HEK293T (cell line): ENCODE results near the gene THSD1.
"Not testable (repeated sequence)": the region's sequence is repeated elsewhere in the genome, so short reads cannot be mapped to it uniquely, and the experiment has no call there.

Experiments used
- CTCF ChIA-PET: fragments of 350-600 bp; formaldehyde crosslinking; extraction: SDS; loops from one replicate; lab custom pipeline; 2021; ENCODE audit warnings: antibody characterized with exemption, inconsistent platforms; lab: Yijun Ruan, JAX
- POLR2A ChIA-PET: fragments of 350-600 bp; formaldehyde crosslinking; extraction: SDS; loops from one replicate; lab custom pipeline; 2020; ENCODE audit warnings: antibody characterized with exemption, inconsistent platforms; lab: Yijun Ruan, JAX
- DNase-seq: peaks from one replicate; pipeline ENCODE4 v3.0.0; 2012; ENCODE audit warnings: mixed read lengths; ENCODE audit errors: extremely low spot score
- ARNT ChIP-seq: fragments of 450-650 bp; IDR thresholded peaks from 2 replicates; pipeline ENCODE4 v1.6.1; 2017; ENCODE audit warnings: mild to moderate bottlenecking
- BHLHE40 ChIP-seq: fragments of 450-650 bp; IDR thresholded peaks from 2 replicates; pipeline ENCODE4 v1.6.1; 2016; ENCODE audit warnings: mild to moderate bottlenecking, moderate library complexity, borderline replicate concordance
- CTBP1 ChIP-seq: fragments of 450-650 bp; IDR thresholded peaks from 2 replicates; pipeline ENCODE4 v1.6.1; 2016; ENCODE audit warnings: borderline replicate concordance
- ELF4 ChIP-seq: fragments of 450-650 bp; IDR thresholded peaks from 2 replicates; pipeline ENCODE4 v1.6.1; 2017; ENCODE audit warnings: antibody characterized with exemption
- FOXA1 ChIP-seq: fragments of 450-650 bp; IDR thresholded peaks from 2 replicates; pipeline ENCODE4 v1.6.1; 2016; ENCODE audit warnings: mild to moderate bottlenecking
- FOXK2 ChIP-seq: fragments of 450-650 bp; IDR thresholded peaks from 2 replicates; pipeline ENCODE4 v1.6.1; 2016; ENCODE audit warnings: mild to moderate bottlenecking
- FOXM1 ChIP-seq: fragments of 450-650 bp; IDR thresholded peaks from 2 replicates; pipeline ENCODE4 v1.6.1; 2017; ENCODE audit warnings: mild to moderate bottlenecking, borderline replicate concordance
- HDGF ChIP-seq: fragments of 450-650 bp; IDR thresholded peaks from 2 replicates; pipeline ENCODE4 v1.6.1; 2017; ENCODE audit warnings: antibody characterized with exemption, borderline replicate concordance
- L3MBTL2 ChIP-seq: fragments of 450-650 bp; conservative IDR thresholded peaks from 2 replicates; pipeline ENCODE4 v1.6.1; 2016; ENCODE audit warnings: mild to moderate bottlenecking
- LEF1 ChIP-seq: fragments of 450-650 bp; IDR thresholded peaks from 2 replicates; pipeline ENCODE4 v1.6.1; 2017; ENCODE audit warnings: mild to moderate bottlenecking, borderline replicate concordance
- NFRKB ChIP-seq: fragments of 450-650 bp; IDR thresholded peaks from 2 replicates; pipeline ENCODE4 v1.6.1; 2016; ENCODE audit warnings: mild to moderate bottlenecking, moderate library complexity
- SP1 ChIP-seq: fragments of 450-650 bp; IDR thresholded peaks from 2 replicates; pipeline ENCODE4 v1.6.1; 2017
- SUZ12 ChIP-seq: fragments of 450-650 bp; IDR thresholded peaks from 2 replicates; pipeline ENCODE4 v1.6.1; 2016; ENCODE audit warnings: mild to moderate bottlenecking
- TARDBP ChIP-seq: fragments of 450-650 bp; IDR thresholded peaks from 2 replicates; pipeline ENCODE4 v1.6.1; 2016
- ZNF384 ChIP-seq: fragments of 450-650 bp; IDR thresholded peaks from 2 replicates; pipeline ENCODE4 v1.6.1; 2016
- TF ChIP-seq, protein P1 (sequence below): fragments of 450-650 bp; IDR thresholded peaks from 2 replicates; pipeline ENCODE4 v1.6.1; 2016

THSD1 gene

DNA sequence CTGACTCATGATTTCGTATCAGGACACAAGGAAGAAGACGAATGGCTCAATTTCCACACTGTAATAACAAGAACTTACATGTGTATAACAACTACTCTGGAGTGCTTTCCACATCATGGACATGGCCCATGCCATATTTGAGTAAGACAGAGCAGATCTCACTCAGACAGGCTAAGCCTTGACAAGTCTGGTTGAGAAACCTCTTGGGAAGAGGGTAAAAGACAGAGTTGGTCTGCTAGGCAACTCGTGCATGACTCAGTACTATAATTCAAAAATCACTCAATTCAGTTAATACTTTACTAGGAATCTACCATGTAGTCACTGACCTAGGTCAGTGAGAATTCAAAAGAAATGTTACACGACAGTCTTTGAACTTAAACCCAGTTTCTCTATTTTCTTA is 5.7 kb upstream of the THSD1 start:
- ChIA-PET POLR2A (no interaction called here), CTCF (no interaction called here)
- no peak for TF ChIP-seq ARNT
- no peak for TF ChIP-seq FOXA1
- no peak for TF ChIP-seq LEF1
- TF ChIP-seq TARDBP, result no peak
- no peak for TF ChIP-seq CTBP1
- TF ChIP-seq L3MBTL2, result no peak
- TF ChIP-seq SP1, result no peak
- no peak for TF ChIP-seq ZNF384
- no peak for TF ChIP-seq FOXM1
- no peak for TF ChIP-seq FOXK2
- TF ChIP-seq HDGF, result no peak
- TF ChIP-seq, protein P1, sequence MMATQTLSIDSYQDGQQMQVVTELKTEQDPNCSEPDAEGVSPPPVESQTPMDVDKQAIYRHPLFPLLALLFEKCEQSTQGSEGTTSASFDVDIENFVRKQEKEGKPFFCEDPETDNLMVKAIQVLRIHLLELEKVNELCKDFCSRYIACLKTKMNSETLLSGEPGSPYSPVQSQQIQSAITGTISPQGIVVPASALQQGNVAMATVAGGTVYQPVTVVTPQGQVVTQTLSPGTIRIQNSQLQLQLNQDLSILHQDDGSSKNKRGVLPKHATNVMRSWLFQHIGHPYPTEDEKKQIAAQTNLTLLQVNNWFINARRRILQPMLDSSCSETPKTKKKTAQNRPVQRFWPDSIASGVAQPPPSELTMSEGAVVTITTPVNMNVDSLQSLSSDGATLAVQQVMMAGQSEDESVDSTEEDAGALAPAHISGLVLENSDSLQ, result no peak
- TF ChIP-seq BHLHE40, result no peak
- no peak for TF ChIP-seq NFRKB
- TF ChIP-seq SUZ12, result no peak
- no peak for TF ChIP-seq ELF4
- no peak for DNase-seq

DNA sequence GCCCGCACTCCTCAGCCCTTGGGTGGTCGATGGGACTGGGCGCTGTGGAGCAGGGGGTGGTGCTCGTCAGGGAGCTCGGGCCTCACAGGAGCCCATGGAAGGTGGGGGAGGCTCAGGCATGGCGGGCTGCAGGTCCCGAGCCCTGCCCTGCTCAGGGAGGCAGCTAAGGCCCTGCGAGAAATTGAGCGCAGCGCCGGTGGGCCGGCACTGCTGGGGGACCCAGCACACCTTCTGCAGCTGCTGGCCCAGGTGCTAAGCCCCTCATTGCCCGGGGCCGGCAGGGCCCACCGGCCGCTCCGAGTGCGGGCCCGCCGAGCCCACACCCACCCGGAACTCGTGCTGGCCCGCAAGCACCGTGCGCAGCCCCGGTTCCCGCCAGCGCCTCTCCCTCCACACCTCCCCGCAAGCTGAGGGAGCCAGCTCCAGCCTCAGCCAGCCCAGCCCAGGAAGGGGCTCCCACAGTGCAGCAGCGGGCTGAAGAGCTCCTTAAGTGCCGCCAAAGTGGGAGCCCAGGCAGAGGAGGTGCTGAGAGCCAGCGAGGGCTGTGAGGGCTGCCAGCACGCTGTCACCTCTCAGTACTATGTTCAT is 2.2 kb upstream of the THSD1 start:
- POLR2A ChIA-PET, DNase-seq: not testable (repeated sequence)
- CTCF ChIA-PET, result interaction anchor here (1.4 kb wide), 1 partner anchor 42 kb away, joined by 5 read pairs; the partner anchor contains the start of gene VPS36

DNA sequence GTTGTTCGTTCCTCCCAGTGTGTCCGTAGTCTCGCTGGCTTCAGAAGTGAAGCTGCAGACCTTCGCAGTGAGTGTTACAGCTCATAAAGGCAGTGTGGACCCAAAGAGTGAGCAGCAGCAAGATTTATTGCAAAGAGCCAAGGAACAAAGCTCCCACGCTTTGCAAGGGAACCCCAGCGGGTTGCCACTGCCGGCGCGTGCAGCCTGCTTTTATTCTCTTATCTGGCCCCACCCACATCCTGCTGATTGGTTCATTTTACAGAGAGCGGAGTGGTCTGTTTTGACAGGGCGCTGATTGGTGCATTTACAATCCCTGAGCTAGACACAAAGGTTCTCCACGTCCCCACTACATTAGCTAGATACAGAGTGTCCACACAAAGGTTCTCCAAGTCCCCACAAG is 1.5 kb upstream of the THSD1 start:
- POLR2A ChIA-PET, DNase-seq: not testable (repeated sequence)
- CTCF ChIA-PET, result interaction anchor here (1.4 kb wide), 1 partner anchor 43 kb away, joined by 5 read pairs; the partner anchor contains the start of gene VPS36

DNA sequence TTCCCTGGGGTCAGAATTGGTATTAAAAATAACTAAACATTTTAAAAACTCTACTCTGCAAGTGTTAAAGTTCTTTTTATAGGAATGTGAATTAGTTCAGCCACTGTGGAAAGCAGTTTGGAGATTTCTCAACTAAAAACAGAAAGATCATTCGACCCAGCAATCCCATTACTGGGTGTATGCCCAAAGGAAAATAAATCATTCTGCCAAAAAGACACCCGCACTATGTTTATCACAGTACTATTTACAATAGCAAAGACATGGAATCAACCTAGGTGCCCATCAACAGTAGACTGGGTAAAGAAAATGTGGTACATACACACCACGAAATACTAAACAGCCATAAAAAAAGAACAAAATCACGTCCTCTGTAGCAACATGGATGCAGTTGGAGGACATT is 657 bp upstream of the THSD1 start:
- ChIA-PET CTCF (no interaction called here), POLR2A (no interaction called here)
- TF ChIP-seq TARDBP, result no peak
- no peak for TF ChIP-seq ELF4
- no peak for TF ChIP-seq BHLHE40
- TF ChIP-seq FOXK2, result no peak
- TF ChIP-seq L3MBTL2, result no peak
- TF ChIP-seq SP1, result no peak
- TF ChIP-seq HDGF, result no peak
- no peak for TF ChIP-seq ARNT
- no peak for DNase-seq

DNA sequence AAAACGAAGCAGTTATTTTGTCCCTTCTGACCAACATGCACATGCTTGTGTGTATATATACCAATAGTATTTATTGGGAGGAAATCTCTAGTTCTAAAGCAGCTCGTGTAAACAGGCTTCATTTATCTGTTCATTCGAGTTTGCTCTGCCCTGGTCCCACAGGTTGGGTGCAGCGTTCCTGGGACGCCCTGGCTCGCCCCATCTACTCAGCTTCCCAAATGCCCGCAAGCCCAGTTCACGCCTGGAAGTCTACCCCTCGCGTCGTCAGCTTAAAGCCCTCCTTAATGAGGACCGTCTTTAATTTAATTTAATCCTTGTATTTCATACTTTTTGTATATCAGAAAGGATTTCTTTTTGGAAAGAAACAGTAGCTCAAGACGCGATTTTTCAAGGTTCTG is 604 bp downstream of the THSD1 start:
- POLR2A ChIA-PET, result no interaction called here
- CTCF ChIA-PET, result interaction anchor here (0.6 to 1.9 kb wide), 3 partner anchors 45 to 802 kb away, joined by 3 to 11 read pairs (median 4); partner anchors contain the start of gene VPS36
- no peak for DNase-seq
- TF ChIP-seq ARNT, result no peak
- TF ChIP-seq NFRKB, result no peak
- TF ChIP-seq L3MBTL2, result no peak
- TF ChIP-seq FOXK2, result no peak
- no peak for TF ChIP-seq FOXA1
- TF ChIP-seq HDGF, result no peak
- TF ChIP-seq, protein P1, result no peak
- no peak for TF ChIP-seq ZNF384
- TF ChIP-seq FOXM1, result no peak
- TF ChIP-seq CTBP1, result no peak
- no peak for TF ChIP-seq ELF4
- no peak for TF ChIP-seq LEF1

DNA sequence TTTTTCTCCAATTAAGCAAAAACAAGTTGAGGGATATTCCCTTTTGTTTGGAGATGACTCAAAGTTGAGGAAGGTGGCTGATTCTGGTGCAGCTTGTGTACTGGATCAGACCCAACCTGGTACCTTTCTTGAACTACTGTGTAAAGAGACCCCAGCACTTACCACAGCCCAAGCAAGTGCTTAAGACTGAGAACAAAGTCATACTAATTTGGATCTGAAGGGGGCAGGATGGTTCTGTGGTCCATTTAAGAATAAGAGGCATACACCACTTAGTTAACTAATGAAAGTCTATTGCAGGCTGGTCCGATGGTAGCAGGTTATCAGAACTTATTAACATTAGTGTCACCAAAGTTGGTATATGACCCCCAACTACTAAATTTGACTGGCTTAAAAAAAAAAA is 6.3 kb downstream of the THSD1 start:
- ChIA-PET CTCF (no interaction called here), POLR2A (no interaction called here)
- TF ChIP-seq, protein P1, result no peak
- no peak for DNase-seq

DNA sequence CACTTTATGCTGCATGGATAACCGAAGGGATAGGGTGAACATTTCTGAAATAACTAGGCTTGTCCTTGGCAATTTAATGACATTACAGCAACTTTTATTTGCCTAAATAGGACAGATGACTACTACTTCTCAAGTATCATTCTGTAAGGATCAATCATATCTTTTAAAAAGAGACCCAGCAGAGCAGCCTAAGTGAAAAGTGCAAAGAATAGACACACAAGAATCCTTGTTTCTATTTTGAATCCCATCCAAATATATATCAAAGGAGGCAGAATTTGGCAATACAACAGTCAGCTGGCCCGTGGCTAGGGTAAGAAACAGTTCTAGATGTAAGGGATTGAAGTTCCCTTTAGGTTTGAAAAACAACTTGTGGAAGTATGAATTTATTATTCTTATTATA is 6.9 kb downstream of the THSD1 start:
- ChIA-PET CTCF (no interaction called here), POLR2A (no interaction called here)
- TF ChIP-seq HDGF, result no peak
- TF ChIP-seq FOXA1, result no peak
- no peak for TF ChIP-seq ZNF384
- no peak for TF ChIP-seq BHLHE40
- TF ChIP-seq FOXM1, result no peak
- TF ChIP-seq ELF4, result no peak
- no peak for TF ChIP-seq LEF1
- no peak for TF ChIP-seq TARDBP
- no peak for TF ChIP-seq FOXK2
- no peak for TF ChIP-seq ARNT
- no peak for TF ChIP-seq SP1
- no peak for TF ChIP-seq L3MBTL2
- no peak for TF ChIP-seq NFRKB
- no peak for TF ChIP-seq SUZ12
- TF ChIP-seq, protein P1, result no peak
- TF ChIP-seq CTBP1, result no peak
- no peak for DNase-seq
